C4-2B (cell line): Measurements from ENCODE around the gene EDC3.

Source experiments
- H3K27ac ChIP-seq: fragments of 450-650 bp; 2 replicates; pipeline ENCODE4 v1.5.1; 2017
- CTCF ChIP-seq: fragments of 450-650 bp; conservative IDR thresholded peaks from 2 replicates; pipeline ENCODE4 v1.5.1; 2017; ENCODE audit warnings: mild to moderate bottlenecking
- ZFX ChIP-seq: fragments of 450-650 bp; IDR thresholded peaks from 2 replicates; pipeline ENCODE4 v1.6.1; 2017

The EDC3 gene

GRCh38 chr15:74626752-74627692 is 68.8 kb downstream of the EDC3 start:
- TF ChIP-seq CTCF = no peak
- no peak for TF ChIP-seq ZFX
- H3K27ac ChIP-seq = no peak overlapping the region

- H3K27ac ChIP-seq = no peak overlapping the region
- TF ChIP-seq CTCF (no peak), ZFX (no peak)
These were observed 69.5 kb downstream of the EDC3 start for GRCh38 chr15:74626336-74626735.

- H3K27ac ChIP-seq = no peak overlapping the region
- TF ChIP-seq ZFX (no peak), CTCF (no peak)
These were observed 70.1 kb downstream of the EDC3 start for GRCh38 chr15:74625693-74626092.

GRCh38 chr15:74624020-74624602 is 71.7 kb downstream of the EDC3 start:
- H3K27ac ChIP-seq = no peak overlapping the region
- TF ChIP-seq ZFX = no peak
- no peak for TF ChIP-seq CTCF

- TF ChIP-seq CTCF = no peak
- H3K27ac ChIP-seq = no peak overlapping the region
These were observed 73.1 kb downstream of the EDC3 start for GRCh38 chr15:74622758-74623157.

- H3K27ac ChIP-seq = no peak overlapping the region
- TF ChIP-seq CTCF = no peak
- no peak for TF ChIP-seq ZFX
These were observed 73.9 kb downstream of the EDC3 start for GRCh38 chr15:74621936-74622335.

GRCh38 chr15:74621546-74621920 is 74.3 kb downstream of the EDC3 start:
- no peak overlapping the region; the same call in 1 of the 2 replicates for H3K27ac ChIP-seq
- TF ChIP-seq CTCF = no peak
- TF ChIP-seq ZFX = no peak
